CD14-positive monocyte (primary cell): ENCODE results near the gene PPCS. TPM values are rescaled to one million over a fixed set of nuclear protein-coding genes. Genes with fewer than 3 reads are reported as not detected.

ENCODE experiments used
- DNase-seq, 3 donors: peaks; one replicate each; pipeline ENCODE4 v3.0.0-alpha.2; 2011 to 2022
- H2AFZ ChIP-seq: 2 replicates; pipeline ENCODE4 v1.6.0; 2012; ENCODE audit warnings: mild to moderate bottlenecking, low read depth, low read length, inconsistent platforms; ENCODE audit not compliant: insufficient read depth, poor library complexity, severe bottlenecking
- H3K27ac ChIP-seq, 2 donors: 1 replicate in 1 of 2; 2 replicates in 1 of 2; pipeline ENCODE4 v1.5.1; 2012 to 2013; ENCODE audit warnings: low read length in 2 of 2, control low read depth in 1 of 2, inconsistent platforms in 1 of 2, low read depth in 1 of 2, mild to moderate bottlenecking in 1 of 2
- H3K27me3 ChIP-seq, 2 donors: one replicate each; pipeline versions ENCODE4 v1.6.0 to v1.6.1; 2011 to 2013; ENCODE audit warnings: low read length in 2 of 2; ENCODE audit not compliant: control insufficient read depth in 2 of 2, insufficient read depth in 2 of 2
- H3K36me3 ChIP-seq, 2 donors: replicated peaks in 1 of 2; 1 replicate in 1 of 2; 2 replicates in 1 of 2; pipeline versions ENCODE4 v1.5.1 to v1.6.1; 2012 to 2013; ENCODE audit warnings: low read length in 2 of 2, control low read depth in 1 of 2, inconsistent platforms in 1 of 2, mild to moderate bottlenecking in 1 of 2; ENCODE audit not compliant: insufficient read depth in 2 of 2, control insufficient read depth in 1 of 2
- H3K4me1 ChIP-seq, 2 donors: 1 replicate in 1 of 2; 2 replicates in 1 of 2; pipeline versions ENCODE4 v1.5.1 to v1.6.1; 2012 to 2013; ENCODE audit warnings: low read length in 2 of 2, control low read depth in 1 of 2, inconsistent platforms in 1 of 2, mild to moderate bottlenecking in 1 of 2, moderate library complexity in 1 of 2; ENCODE audit not compliant: insufficient read depth in 2 of 2, control insufficient read depth in 1 of 2
- H3K4me2 ChIP-seq: replicated peaks from 2 replicates; pipeline ENCODE3; 2012; ENCODE audit warnings: low read length, moderate library complexity, mild to moderate bottlenecking; ENCODE audit not compliant: poor library complexity, severe bottlenecking; ENCODE audit errors: extremely low read depth
- H3K4me3 ChIP-seq, 3 experiments: fragments of 200-600 bp in 1 of 3; sonication (generic) in 1 of 3; replicated peaks in 1 of 3; 1 replicate in 2 of 3; 2 replicates in 1 of 3; pipeline ENCODE4 v1.5.1; 2011 to 2013; ENCODE audit warnings: low read length in 3 of 3, mild to moderate bottlenecking in 3 of 3, control low read depth in 2 of 3, low read depth in 2 of 3, inconsistent platforms in 1 of 3, moderate library complexity in 1 of 3
- H3K79me2 ChIP-seq: 2 replicates; pipeline ENCODE4 v1.6.0; 2012; ENCODE audit warnings: mild to moderate bottlenecking, control low read depth, inconsistent platforms, low read length, moderate library complexity; ENCODE audit not compliant: insufficient read depth
- H3K9ac ChIP-seq: 2 replicates; pipeline ENCODE4 v1.6.0; 2017; ENCODE audit warnings: low read length, mild to moderate bottlenecking; ENCODE audit not compliant: insufficient read depth, poor library complexity, severe bottlenecking
- H3K9me3 ChIP-seq, 2 donors: replicated peaks in 1 of 2; 1 replicate in 1 of 2; 2 replicates in 1 of 2; pipeline versions ENCODE4 v1.5.1 to v1.6.1; 2012 to 2013; ENCODE audit warnings: low read length in 2 of 2, control low read depth in 1 of 2; ENCODE audit not compliant: control insufficient read depth in 1 of 2, insufficient read depth in 1 of 2
- H4K20me1 ChIP-seq: 2 replicates; pipeline ENCODE4 v1.6.0; 2012; ENCODE audit warnings: mild to moderate bottlenecking, low read length, control low read depth, moderate library complexity; ENCODE audit not compliant: insufficient read depth
- H3K27ac Mint-ChIP-seq, 7 donors: one replicate each; pipeline ENCODE4 v1.8.0; 2020; ENCODE audit warnings: mild to moderate bottlenecking in 7 of 7, mixed read lengths in 7 of 7, moderate library complexity in 6 of 7, inconsistent platforms in 2 of 7
- H3K27me3 Mint-ChIP-seq, 3 donors: one replicate each; pipeline ENCODE4 v1.8.0; 2021 to 2022; ENCODE audit warnings: low read depth in 3 of 3, mild to moderate bottlenecking in 3 of 3, mixed read lengths in 3 of 3, moderate library complexity in 3 of 3, inconsistent platforms in 1 of 3
- H3K36me3 Mint-ChIP-seq, 2 donors: one replicate each; pipeline ENCODE4 v1.8.0; 2020; ENCODE audit warnings: mixed read lengths in 2 of 2, inconsistent platforms in 1 of 2, mild to moderate bottlenecking in 1 of 2
- H3K4me1 Mint-ChIP-seq: one replicate; pipeline ENCODE4 v1.8.0; 2020; ENCODE audit warnings: mild to moderate bottlenecking, mixed read lengths
- H3K4me3 Mint-ChIP-seq, 2 donors: one replicate each; pipeline ENCODE4 v1.8.0; 2020; ENCODE audit warnings: mild to moderate bottlenecking in 2 of 2, mixed read lengths in 2 of 2, moderate library complexity in 1 of 2
- H3K9me3 Mint-ChIP-seq, 7 donors: one replicate each; pipeline ENCODE4 v1.8.0; 2020 to 2022; ENCODE audit warnings: mixed read lengths in 7 of 7, mild to moderate bottlenecking in 6 of 7, moderate library complexity in 6 of 7, inconsistent platforms in 2 of 7
- CTCF ChIP-seq: fragments of 200-600 bp; IDR thresholded peaks from one replicate; pipeline ENCODE4 v1.8.0; 2022; ENCODE audit warnings: antibody characterized with exemption, mild to moderate bottlenecking
- WGBS: methylation state at CpG from one replicate; pipeline ENCODE4 v1.1.5; 2013; ENCODE audit warnings: missing lambda C conversion rate; ENCODE audit not compliant: insufficient coverage; 5-methylcytosine and 5-hydroxymethylcytosine counted together
- intact Hi-C, 2 donors: fragments of 100-400 bp; cut with micrococcal nuclease; formaldehyde crosslinking; loops; one replicate each; pipeline versions ENCODE4 v1.15.0 to v1.15.1; 2023
- polyA plus RNA-seq, 3 donors: library from polyadenylated mRNA; depleted of rRNA in 1 of 3; unstranded in 2 of 3; stranded (reverse) in 1 of 3; fragments of 300-500 nt in 2 of 3; fragments of >200 nt in 1 of 3; fragmentation: Illumina TruSeq in 2 of 3; gene quantifications; 1 replicate in 2 of 3; 2 replicates in 1 of 3; pipeline ENCODE4 v1.2.3, GENCODE V29; 2012 to 2021

PPCS gene
- polyA plus RNA-seq, 3 donors: 43.2 to 182 (median 176) TPM

- Histone ChIP-seq H2AFZ (no peak overlapping the region), H3K9me3 (no peaks in the 10 kb centered on the region), H3K27ac (no peak overlapping the region), H3K36me3 (no peaks in the 10 kb centered on the region), H3K79me2 (no peaks in the 10 kb centered on the region), H4K20me1 (no peaks in the 10 kb centered on the region), H3K4me2 (no peak overlapping the region), H3K4me3 (no peak overlapping the region), H3K4me1 (no peaks in the 10 kb centered on the region), H3K9ac (no peak overlapping the region), H3K27me3 (no peaks in the 10 kb centered on the region)
- TF ChIP-seq CTCF: no peak
- Mint-ChIP-seq H3K27me3 (peaks cover 0 to 2% (median 2%) of the 10 kb centered on the region in 3 donors), H3K27ac (no peak overlapping the region), H3K36me3 (no peaks in the 10 kb centered on the region), H3K4me3 (no peak overlapping the region), H3K9me3 (no peaks in the 10 kb centered on the region), H3K4me1 (peaks cover 5% of the 10 kb centered on the region)
- WGBS: 100% methylated on average over 2 of the region's 4 CpGs
- DNase-seq: no peak
- intact Hi-C loops: no loop called here
Measured at GRCh38 chr1:42434340-42434739, 22.0 kb upstream of the PPCS start.

GRCh38 chr1:42439940-42440339 is 16.4 kb upstream of the PPCS start:
- no peaks in the 10 kb centered on the region for H4K20me1 ChIP-seq
- H3K36me3 ChIP-seq: no peaks in the 10 kb centered on the region
- peaks cover 0 to 7% of the 10 kb centered on the region in 2 donors for H3K4me1 ChIP-seq
- no peaks in the 10 kb centered on the region for H3K79me2 ChIP-seq
- Mint-ChIP-seq H3K9me3 (peaks cover 0 to 1% (median 0%) of the 10 kb centered on the region in 7 donors), H3K4me1 (peaks cover 5% of the 10 kb centered on the region), H3K27me3 (peaks cover 0 to 2% (median 1%) of the 10 kb centered on the region in 3 donors), H3K36me3 (no peaks in the 10 kb centered on the region), H3K4me3 (no peak overlapping the region), H3K27ac (no peak overlapping the region)
- no peak overlapping the region for H3K9ac ChIP-seq
- DNase-seq: no peak
- H3K4me2 ChIP-seq: no peak overlapping the region
- no peak overlapping the region for H3K4me3 ChIP-seq
- intact Hi-C loops: no loop called here
- no peak for TF ChIP-seq CTCF
- no peaks in the 10 kb centered on the region for H3K27me3 ChIP-seq
- WGBS: 92% methylated on average over 2 of the region's 2 CpGs
- no peak overlapping the region for H3K27ac ChIP-seq
- no peaks in the 10 kb centered on the region for H3K9me3 ChIP-seq
- no peak overlapping the region for H2AFZ ChIP-seq
